ENCODE data around the gene VAPA. TPM values are rescaled to one million over a fixed set of nuclear protein-coding genes. Genes with fewer than 3 reads are reported as not detected.

VAPA gene
- total and polyA plus RNA-seq, 3 donors from 2014 or later: 177 to 224 (median 180) TPM

GRCh38 chr18:9872823-9873222 is 41.0 kb upstream of the VAPA start:
- H3K9me3 ChIP-seq: no peaks in the 10 kb centered on the region
- intact Hi-C loops (cut with DNase I; ENCODE audit: low total_unique reads): no loop called here
- no peaks in the 10 kb centered on the region for H3K27me3 ChIP-seq
- H3K36me3 ChIP-seq (ENCODE audit: low read depth, missing control alignments): no peaks in the 10 kb centered on the region
- peak overlapping the region in 1 of 2 donors; percentile 13 for H3K27ac ChIP-seq
- no peak overlapping the region for H3K4me3 ChIP-seq
- DNase-seq: no peak
- H3K4me1 ChIP-seq: peaks cover 34% of the 10 kb centered on the region
- no peak for TF ChIP-seq CTCF (IDR thresholded peaks at IDR 0.05)
- TF ChIP-seq POLR2A (IDR thresholded peaks at IDR 0.05): no peak

- Histone ChIP-seq H3K9me3 (no peaks in the 10 kb centered on the region), H3K4me1 (peaks cover 32% of the 10 kb centered on the region), H3K4me3 (no peak overlapping the region), H3K36me3 (ENCODE audit: low read depth, missing control alignments) (no peaks in the 10 kb centered on the region), H3K27ac (no peak overlapping the region), H3K27me3 (no peaks in the 10 kb centered on the region)
- WGBS, 2 donors: 82 to 95% methylated on average over 1 of the region's 1 CpG
- TF ChIP-seq POLR2A (IDR thresholded peaks at IDR 0.05) (no peak), CTCF (IDR thresholded peaks at IDR 0.05) (no peak)
- intact Hi-C loops (cut with DNase I; ENCODE audit: low total_unique reads): no loop called here
- no peak for DNase-seq
Measured at GRCh38 chr18:9874728-9875127, 39.1 kb upstream of the VAPA start.

- Histone ChIP-seq H3K27me3 (no peaks in the 10 kb centered on the region), H3K4me3 (no peak overlapping the region), H3K27ac (peak overlapping the region; percentile 61 to 92), H3K9me3 (no peaks in the 10 kb centered on the region), H3K4me1 (peaks cover 25% of the 10 kb centered on the region), H3K36me3 (ENCODE audit: low read depth, missing control alignments) (no peaks in the 10 kb centered on the region)
- intact Hi-C loops (cut with DNase I; ENCODE audit: low total_unique reads): no loop called here
- TF ChIP-seq CTCF (IDR thresholded peaks at IDR 0.05) (no peak), POLR2A (IDR thresholded peaks at IDR 0.05) (no peak)
- WGBS, 2 donors: 62 to 66% methylated on average over 2 of the region's 2 CpGs
- no peak for DNase-seq
Measured at GRCh38 chr18:9876212-9876866, 37.5 kb upstream of the VAPA start.

GRCh38 chr18:9876867-9877654 is 36.8 kb upstream of the VAPA start:
- peak overlapping the region in 1 of 2 donors; percentile 36 for H3K4me3 ChIP-seq
- intact Hi-C loops (cut with DNase I; ENCODE audit: low total_unique reads): no loop called here
- TF ChIP-seq CTCF (IDR thresholded peaks at IDR 0.05) (no peak), POLR2A (IDR thresholded peaks at IDR 0.05) (no peak)

More at GRCh38 chr18:9876867-9877654, 36.8 kb upstream of the VAPA start:
- no peaks in the 10 kb centered on the region for H3K9me3 ChIP-seq
- peak; percentile 80 for DNase-seq
- no peaks in the 10 kb centered on the region for H3K27me3 ChIP-seq
- WGBS, 2 donors: 24 to 35% methylated on average over 9 of the region's 9 CpGs
- H3K4me1 ChIP-seq: peaks cover 24% of the 10 kb centered on the region
- no peaks in the 10 kb centered on the region for H3K36me3 ChIP-seq (ENCODE audit: low read depth, missing control alignments)
- peak overlapping the region; percentile 61 to 92 for H3K27ac ChIP-seq
